Measurements from ENCODE around the gene ACACA.

GRCh38 chr17:37393352-37393751 lies 13.3 kb downstream of the ACACA start:
- TF ChIP-seq CTCF (IDR thresholded peaks at IDR 0.05) = no peak
- TF ChIP-seq POLR2A (IDR thresholded peaks at IDR 0.05) = no peak
- no peak for TF ChIP-seq EP300 (IDR thresholded peaks at IDR 0.05)

Measured in tibial nerve (tissue), 4 donors.